Mesenchymal stem cell (in vitro differentiated cells and primary cell): ENCODE data around the gene HOXC9.

Experiments used
- DNase-seq: peaks from one replicate; pipeline ENCODE4 v3.0.0-alpha.2; 2013
- H2AFZ ChIP-seq: one replicate; pipeline ENCODE4 v1.6.1; 2013; ENCODE audit warnings: low read depth, mild to moderate bottlenecking, control low read depth, inconsistent platforms, low read length, moderate library complexity
- H2AK5ac ChIP-seq: 2 replicates; pipeline ENCODE4 v1.6.1; 2013; ENCODE audit warnings: low read length, moderate library complexity, mild to moderate bottlenecking, inconsistent platforms; ENCODE audit not compliant: severe bottlenecking
- H2BK120ac ChIP-seq: one replicate; pipeline ENCODE4 v1.6.1; 2013; ENCODE audit warnings: low read depth, mild to moderate bottlenecking, inconsistent platforms, low read length, moderate library complexity
- H2BK12ac ChIP-seq, 2 experiments: one replicate each; pipeline ENCODE4 v1.6.1; 2013; ENCODE audit warnings: inconsistent platforms in 2 of 2, low read length in 2 of 2, mild to moderate bottlenecking in 2 of 2, moderate library complexity in 2 of 2, control low read depth in 1 of 2
- H2BK15ac ChIP-seq: one replicate; pipeline ENCODE4 v1.6.1; 2013; ENCODE audit warnings: mild to moderate bottlenecking, low read depth, inconsistent platforms; ENCODE audit not compliant: poor library complexity, severe bottlenecking
- H2BK5ac ChIP-seq: 2 replicates; pipeline ENCODE4 v1.6.1; 2013; ENCODE audit warnings: low read depth, mild to moderate bottlenecking, low read length, control low read depth, inconsistent platforms; ENCODE audit not compliant: poor library complexity, severe bottlenecking
- H3K14ac ChIP-seq, 2 experiments: one replicate each; pipeline ENCODE4 v1.6.1; 2013; ENCODE audit warnings: inconsistent platforms in 2 of 2, low read length in 2 of 2, control low read depth in 1 of 2, mild to moderate bottlenecking in 1 of 2, moderate library complexity in 1 of 2
- H3K18ac ChIP-seq, 2 experiments: one replicate each; pipeline ENCODE4 v1.6.1; 2013; ENCODE audit warnings: inconsistent platforms in 2 of 2, low read length in 2 of 2, control low read depth in 1 of 2, low read depth in 1 of 2, mild to moderate bottlenecking in 1 of 2
- H3K23ac ChIP-seq, 2 experiments: one replicate each; pipeline ENCODE4 v1.6.1; 2013; ENCODE audit warnings: inconsistent platforms in 2 of 2, low read length in 2 of 2, mild to moderate bottlenecking in 2 of 2, moderate library complexity in 2 of 2, control low read depth in 1 of 2
- H3K27ac ChIP-seq: 2 replicates; pipeline ENCODE4 v1.5.1; 2013; ENCODE audit warnings: mild to moderate bottlenecking, moderate library complexity, low read length, control low read depth, inconsistent platforms; ENCODE audit not compliant: poor library complexity, severe bottlenecking
- H3K27me3 ChIP-seq, 2 experiments: 2 replicates each; pipeline versions ENCODE4 v1.6.1 to v1.7.0; 2013; ENCODE audit warnings: low read length in 2 of 2, mild to moderate bottlenecking in 2 of 2, moderate library complexity in 2 of 2, control low read depth in 1 of 2, inconsistent platforms in 1 of 2; ENCODE audit not compliant: control insufficient read depth in 1 of 2, insufficient read depth in 1 of 2
- H3K36me3 ChIP-seq, 2 experiments: 2 replicates each; pipeline versions ENCODE4 v1.6.1 to v1.7.0; 2013; ENCODE audit warnings: low read length in 2 of 2, control low read depth in 1 of 2, inconsistent platforms in 1 of 2, low read depth in 1 of 2, mild to moderate bottlenecking in 1 of 2; ENCODE audit not compliant: insufficient read depth in 2 of 2, control insufficient read depth in 1 of 2
- H3K4ac ChIP-seq, 2 experiments: one replicate each; pipeline ENCODE4 v1.6.1; 2013; ENCODE audit warnings: inconsistent platforms in 2 of 2, low read length in 2 of 2, mild to moderate bottlenecking in 2 of 2, moderate library complexity in 2 of 2, control low read depth in 1 of 2, low read depth in 1 of 2
- H3K4me1 ChIP-seq: 2 replicates; pipeline ENCODE4 v1.6.1; 2013; ENCODE audit warnings: low read depth, low read length, control low read depth; ENCODE audit not compliant: control insufficient read depth, insufficient read depth
- H3K4me2 ChIP-seq: 2 replicates; pipeline ENCODE4 v1.6.1; 2013; ENCODE audit warnings: low read length, mild to moderate bottlenecking, inconsistent platforms; ENCODE audit not compliant: poor library complexity, severe bottlenecking
- H3K4me3 ChIP-seq, 2 experiments: 2 replicates each; pipeline versions ENCODE4 v1.5.1 to v1.7.0; 2013; ENCODE audit warnings: low read length in 2 of 2, mild to moderate bottlenecking in 2 of 2, control low read depth in 1 of 2, low read depth in 1 of 2; ENCODE audit not compliant: insufficient read depth in 1 of 2
- H3K79me1 ChIP-seq: replicated peaks from 2 replicates; pipeline ENCODE4 v1.6.1; 2013; ENCODE audit warnings: mild to moderate bottlenecking, control low read depth, low read length, inconsistent platforms; ENCODE audit not compliant: poor library complexity, severe bottlenecking
- H3K9ac ChIP-seq: 2 replicates; pipeline ENCODE4 v1.7.0; 2013; ENCODE audit warnings: mild to moderate bottlenecking, low read length, moderate library complexity
- H3K9me3 ChIP-seq: 2 replicates; pipeline ENCODE4 v1.7.0; 2013; ENCODE audit warnings: mild to moderate bottlenecking, low read length; ENCODE audit not compliant: control insufficient read depth
- H4K8ac ChIP-seq: one replicate; pipeline ENCODE4 v1.6.1; 2013; ENCODE audit warnings: inconsistent platforms, mild to moderate bottlenecking, low read length, moderate library complexity
- H4K91ac ChIP-seq: one replicate; pipeline ENCODE4 v1.6.1; 2013; ENCODE audit warnings: mild to moderate bottlenecking, low read length, inconsistent platforms
- WGBS: methylation state at CpG from one replicate; pipeline ENCODE4 v1.1.7; 2013; ENCODE audit warnings: mixed read lengths; 5-methylcytosine and 5-hydroxymethylcytosine counted together

HOXC9 gene

GRCh38 chr12:53951577-53952334 is 48.2 kb upstream of the HOXC9 start:
- H3K4ac ChIP-seq: no peak overlapping the region
- H4K91ac ChIP-seq: no peak overlapping the region
- no peak overlapping the region for H2AK5ac ChIP-seq
- no peak overlapping the region for H3K18ac ChIP-seq
- no peak overlapping the region for H2BK5ac ChIP-seq
- no peak overlapping the region for H4K8ac ChIP-seq
- no peak overlapping the region for H3K14ac ChIP-seq
- H2BK15ac ChIP-seq: no peak overlapping the region
- H2AFZ ChIP-seq: no peak overlapping the region
- no peak overlapping the region for H3K4me2 ChIP-seq
- DNase-seq: no peak
- H3K23ac ChIP-seq: peak overlapping the region in 1 of 2 experiments; percentile 13
- H3K4me3 ChIP-seq: no peak overlapping the region
- no peak overlapping the region for H2BK120ac ChIP-seq
- H3K36me3 ChIP-seq: peaks cover 0 to 9% of the 10 kb centered on the region in 2 experiments
- no peak overlapping the region for H3K9ac ChIP-seq
- H3K79me1 ChIP-seq: no peaks in the 10 kb centered on the region
- H3K9me3 ChIP-seq: peaks cover 9% of the 10 kb centered on the region
- H3K4me1 ChIP-seq: peaks cover 24% of the 10 kb centered on the region
- WGBS: 18% methylated on average over 47 of the region's 47 CpGs
- H3K27me3 ChIP-seq: peaks cover 97 to 100% of the 10 kb centered on the region in 2 experiments
- H3K27ac ChIP-seq: no peak overlapping the region
- no peak overlapping the region for H2BK12ac ChIP-seq

- no peak overlapping the region for H3K4me2 ChIP-seq
- H3K27ac ChIP-seq: no peak overlapping the region
- 12% methylated on average over 13 of the region's 13 CpGs for WGBS
- H3K23ac ChIP-seq: no peak overlapping the region
- no peak overlapping the region for H2BK15ac ChIP-seq
- no peak overlapping the region for H3K18ac ChIP-seq
- H4K8ac ChIP-seq: no peak overlapping the region
- no peak overlapping the region for H3K9ac ChIP-seq
- H3K27me3 ChIP-seq: peaks cover 99 to 100% of the 10 kb centered on the region in 2 experiments
- no peak overlapping the region for H3K14ac ChIP-seq
- H2BK5ac ChIP-seq: no peak overlapping the region
- no peaks in the 10 kb centered on the region for H3K79me1 ChIP-seq
- no peak overlapping the region for H2AK5ac ChIP-seq
- H2AFZ ChIP-seq: no peak overlapping the region
- H3K9me3 ChIP-seq: peaks cover 12% of the 10 kb centered on the region
- no peak overlapping the region for H2BK12ac ChIP-seq
- no peak for DNase-seq
- H4K91ac ChIP-seq: no peak overlapping the region
- H3K36me3 ChIP-seq: peaks cover 0 to 9% of the 10 kb centered on the region in 2 experiments
- H3K4me1 ChIP-seq: peaks cover 24% of the 10 kb centered on the region
- H2BK120ac ChIP-seq: no peak overlapping the region
- no peak overlapping the region for H3K4ac ChIP-seq
- H3K4me3 ChIP-seq: peak overlapping the region in 1 of 2 experiments; percentile 20
Measured at GRCh38 chr12:53952335-53952694, 47.6 kb upstream of the HOXC9 start.

- no peak for DNase-seq
- Histone ChIP-seq H3K9ac (no peak overlapping the region), H3K4me1 (peaks cover 24% of the 10 kb centered on the region), H2AK5ac (no peak overlapping the region), H3K4me2 (no peak overlapping the region), H3K27me3 (peaks cover 99 to 100% of the 10 kb centered on the region in 2 experiments), H3K36me3 (peaks cover 0 to 9% of the 10 kb centered on the region in 2 experiments), H4K8ac (no peak overlapping the region), H3K23ac (no peak overlapping the region), H3K4ac (no peak overlapping the region), H3K18ac (no peak overlapping the region), H3K27ac (no peak overlapping the region), H3K14ac (no peak overlapping the region), H2BK12ac (no peak overlapping the region), H3K9me3 (peaks cover 12% of the 10 kb centered on the region), H3K79me1 (no peaks in the 10 kb centered on the region), H4K91ac (no peak overlapping the region), H2BK120ac (no peak overlapping the region), H2AFZ (no peak overlapping the region), H2BK15ac (no peak overlapping the region), H2BK5ac (no peak overlapping the region), H3K4me3 (no peak overlapping the region)
- WGBS: 9% methylated on average over 36 of the region's 38 CpGs
Measured at GRCh38 chr12:53952871-53953734, 46.9 kb upstream of the HOXC9 start.
